Left ventricle myocardium superior (tissue), 1 donor: ENCODE data around the gene PIPOX. TPM values are rescaled to one million over a fixed set of nuclear protein-coding genes. Genes with fewer than 3 reads are reported as not detected.
A peak's percentile ranks its signal among the peaks of the same experiment; 100 is the strongest.

Source experiments
- ATAC-seq: fragments of 200-7000 bp; cut with Tn5 transposase; one replicate; pipeline ENCODE4 v1.9.1; 2020; ENCODE audit warnings: mild to moderate bottlenecking, moderate library complexity
- DNase-seq: peaks from one replicate; pipeline ENCODE4 v3.0.0-alpha.2; 2020
- intact Hi-C: fragments of 100-400 bp; cut with micrococcal nuclease; formaldehyde crosslinking; loops from one replicate; pipeline ENCODE4 v1.11.0; 2022
- long read RNA-seq: library from polyadenylated mRNA; unstranded; transcript quantifications from one replicate; pipeline ENCODE4 v2.0.0, GENCODE V29; 2021
- total RNA-seq: library from RNA; stranded (reverse); fragmentation: NEBNext Ultra II Directional; extraction: Animal tissue kit (Norgen Biotek cat#: 25700); gene quantifications from one replicate; pipeline ENCODE4 v1.2.1, GENCODE V29; 2021
- donor health status: DM: no; HTN: yes; CAD: no; lungs with severe emphysema.

The PIPOX gene, protein sequence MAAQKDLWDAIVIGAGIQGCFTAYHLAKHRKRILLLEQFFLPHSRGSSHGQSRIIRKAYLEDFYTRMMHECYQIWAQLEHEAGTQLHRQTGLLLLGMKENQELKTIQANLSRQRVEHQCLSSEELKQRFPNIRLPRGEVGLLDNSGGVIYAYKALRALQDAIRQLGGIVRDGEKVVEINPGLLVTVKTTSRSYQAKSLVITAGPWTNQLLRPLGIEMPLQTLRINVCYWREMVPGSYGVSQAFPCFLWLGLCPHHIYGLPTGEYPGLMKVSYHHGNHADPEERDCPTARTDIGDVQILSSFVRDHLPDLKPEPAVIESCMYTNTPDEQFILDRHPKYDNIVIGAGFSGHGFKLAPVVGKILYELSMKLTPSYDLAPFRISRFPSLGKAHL
- total RNA-seq = 0.59 TPM
- long read RNA-seq = 0 reads

GRCh38 chr17:29042679-29043538, at the start of gene PIPOX:
Gene PIPOX (plus strand): TSS chr17:29043141. CDS start chr17:29043226, 85 bp downstream.
- intact Hi-C loops = no loop called here
- DNase-seq = no peak

GRCh38 chr17:28993645-28994426, 49.1 kb upstream of the PIPOX start:
- intact Hi-C loops = no loop called here
- DNase-seq (no peak), ATAC-seq (no peak)

More at GRCh38 chr17:29042679-29043538, at the start of gene PIPOX:
- ATAC-seq = peak; percentile 76

GRCh38 chr17:28996554-28997096, 46.3 kb upstream of the PIPOX start:
- DNase-seq (no peak), ATAC-seq (no peak)
- intact Hi-C loops = no loop called here

DNA sequence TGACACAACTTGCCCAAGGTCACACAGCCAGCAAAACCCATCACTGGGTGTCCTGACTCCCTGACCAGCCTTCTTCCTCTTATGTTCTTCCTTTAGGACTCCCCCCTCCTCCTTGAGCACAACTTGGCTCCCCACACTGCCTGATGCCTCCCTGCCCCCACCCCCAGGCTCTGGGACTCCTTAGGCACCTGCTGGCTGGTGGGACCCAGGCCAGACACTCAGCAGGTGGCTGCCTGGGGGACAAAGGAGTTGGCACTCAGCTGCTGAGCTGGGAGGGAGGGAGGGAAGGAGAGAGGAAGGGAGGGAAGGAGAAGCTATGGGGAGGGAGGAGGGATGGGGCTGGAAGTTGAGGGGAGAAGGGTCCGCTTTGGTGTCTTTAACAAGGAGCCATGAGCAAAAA, 45.1 kb upstream of the PIPOX start:
- ATAC-seq = no peak
- no peak for DNase-seq
- intact Hi-C loops = no loop called here

DNA sequence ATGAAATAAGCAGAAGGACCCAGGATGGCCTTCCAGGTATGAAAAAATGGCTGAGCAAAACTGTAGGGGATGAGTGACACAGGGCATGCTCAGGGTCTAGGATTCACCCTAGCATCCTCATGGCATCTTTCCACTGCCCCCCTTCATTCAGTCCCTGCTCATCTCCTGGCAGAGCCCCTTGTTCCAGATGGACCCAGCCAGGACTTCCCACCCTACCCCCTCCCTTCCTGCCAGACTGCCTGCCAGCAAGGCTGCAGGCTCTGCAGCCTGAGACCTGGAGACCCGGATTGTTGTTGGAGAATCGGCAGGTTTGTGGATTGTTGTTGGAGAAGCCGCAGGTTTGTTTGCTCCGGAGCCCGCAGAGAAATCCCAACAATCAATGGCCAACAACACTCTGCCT, 43.7 kb upstream of the PIPOX start:
- ATAC-seq (no peak), DNase-seq (no peak)
- intact Hi-C loops = no loop called here

- no peak for DNase-seq
- ATAC-seq = no peak
Observed at GRCh38 chr17:29000973-29001372, 42.0 kb upstream of the PIPOX start.

DNA sequence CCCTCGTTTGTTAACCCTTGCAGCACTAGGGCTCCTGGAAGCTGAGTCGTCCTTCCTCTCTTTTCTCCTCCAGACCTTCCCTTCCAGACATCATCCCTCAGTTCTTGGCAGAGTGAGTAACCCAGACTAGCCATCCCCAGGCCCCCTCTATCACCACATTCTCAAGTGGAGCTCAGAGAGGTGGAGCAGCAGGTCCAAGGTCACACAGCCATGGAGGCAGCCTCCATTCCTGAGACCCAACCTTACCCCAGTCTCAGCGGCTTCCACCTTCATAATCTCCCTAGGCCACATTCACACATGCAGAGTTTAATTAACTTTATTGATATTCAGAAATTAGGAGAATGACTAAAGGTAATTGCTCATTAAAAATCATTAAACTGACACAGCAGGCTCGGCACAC, 40.1 kb upstream of the PIPOX start:
- intact Hi-C loops = no loop called here
- no peak for DNase-seq
- ATAC-seq = no peak

More at GRCh38 chr17:29000973-29001372, 42.0 kb upstream of the PIPOX start:
- intact Hi-C loops = no loop called here

DNA sequence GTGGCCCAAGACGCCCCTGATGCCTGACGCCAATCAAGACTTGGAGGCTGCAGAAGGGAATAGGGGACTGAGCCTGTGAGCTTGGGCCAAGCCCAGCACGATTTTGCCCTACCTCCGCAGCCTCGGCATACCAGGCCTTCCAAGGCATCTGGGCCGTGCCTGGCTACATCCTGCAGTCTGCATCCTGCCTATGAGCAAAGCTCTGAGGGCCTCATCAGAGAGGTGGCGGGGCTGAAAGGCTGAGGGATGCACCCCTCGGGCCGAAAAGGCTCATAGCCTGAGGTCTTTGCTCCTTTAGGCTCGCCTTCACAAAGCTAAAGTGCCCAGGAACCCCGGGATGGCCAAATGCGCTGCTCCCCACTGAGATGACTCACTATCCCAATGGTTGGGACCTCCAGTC, 39.7 kb upstream of the PIPOX start:
- ATAC-seq = no peak
- no peak for DNase-seq
- intact Hi-C loops = no loop called here

DNA sequence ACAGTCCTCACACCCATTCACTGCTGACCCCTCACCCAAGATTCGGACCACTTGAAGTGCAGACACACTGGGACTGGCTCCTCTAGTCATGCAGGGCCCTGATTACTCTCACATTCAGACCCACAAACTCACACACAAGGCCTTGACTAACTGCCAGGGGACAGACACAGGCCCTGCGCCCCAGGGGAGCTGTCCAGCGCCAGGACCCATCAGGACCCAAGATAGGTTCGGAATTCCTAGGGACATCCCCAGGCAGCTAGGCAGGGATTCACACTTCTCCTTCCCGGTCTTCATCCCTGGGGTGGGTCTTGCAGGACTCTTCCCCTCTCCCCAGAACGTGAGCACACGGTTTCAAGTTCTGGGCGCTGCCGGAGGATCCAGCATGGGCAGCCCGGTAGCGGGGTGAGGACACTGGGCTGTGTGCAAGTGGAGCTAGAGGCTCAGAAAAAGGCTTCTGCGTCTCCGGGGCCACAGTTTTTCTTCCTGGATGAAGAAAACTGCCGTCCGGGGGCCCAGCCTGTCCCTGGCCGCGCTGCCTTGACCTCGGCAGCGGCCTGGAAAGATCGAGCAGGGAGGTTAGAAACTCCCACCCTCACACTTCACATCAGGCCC, 38.8 kb upstream of the PIPOX start:
- DNase-seq = peak; percentile 45
- ATAC-seq = peak; percentile 23
- intact Hi-C loops = no loop called here

DNA sequence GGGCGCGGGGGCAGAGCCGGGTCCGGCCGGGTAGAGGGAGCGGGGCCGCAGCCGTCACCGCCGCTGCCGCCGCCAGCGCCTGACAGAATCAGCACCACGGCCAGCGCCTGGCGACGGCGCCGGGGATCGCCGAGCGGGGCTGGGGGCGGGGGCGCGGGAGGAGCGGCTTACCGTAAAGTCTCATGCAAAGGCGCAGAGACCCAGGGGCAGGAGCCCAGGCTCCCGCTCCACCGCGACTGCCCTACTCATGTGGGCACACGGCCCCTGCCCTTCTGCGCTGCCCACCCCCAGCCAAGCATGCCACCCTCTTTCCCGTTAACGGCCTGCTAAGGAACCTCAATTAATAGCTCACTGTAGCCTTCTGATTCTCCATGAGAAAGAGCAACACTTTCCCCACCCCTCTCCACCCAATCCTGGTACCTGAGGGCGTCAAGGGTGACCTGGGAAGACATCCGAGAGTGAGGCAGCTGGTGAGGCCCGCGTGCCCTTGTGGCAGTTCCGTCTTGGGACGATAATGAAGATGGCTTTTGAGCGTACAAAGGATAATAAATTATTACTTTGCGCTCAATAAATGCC, 36.9 kb upstream of the PIPOX start, which contains the start of gene SEZ6:
Gene SEZ6, minus strand, starts transcription at position 98 of the 576 bp plus-strand sequence. CDS start 164 bp downstream, outside the sequence.
- intact Hi-C loops = no loop called here
- peak; percentile 95 for ATAC-seq
- peak; percentile 87 for DNase-seq

- DNase-seq (no peak), ATAC-seq (no peak)
- intact Hi-C loops = no loop called here
Observed at GRCh38 chr17:29007456-29007855, 35.5 kb upstream of the PIPOX start.

GRCh38 chr17:29007860-29008455, 35.0 kb upstream of the PIPOX start:
- no peak for ATAC-seq
- intact Hi-C loops = no loop called here
- no peak for DNase-seq

GRCh38 chr17:29008591-29008990, 34.4 kb upstream of the PIPOX start:
- DNase-seq (no peak), ATAC-seq (no peak)
- intact Hi-C loops = no loop called here

DNA sequence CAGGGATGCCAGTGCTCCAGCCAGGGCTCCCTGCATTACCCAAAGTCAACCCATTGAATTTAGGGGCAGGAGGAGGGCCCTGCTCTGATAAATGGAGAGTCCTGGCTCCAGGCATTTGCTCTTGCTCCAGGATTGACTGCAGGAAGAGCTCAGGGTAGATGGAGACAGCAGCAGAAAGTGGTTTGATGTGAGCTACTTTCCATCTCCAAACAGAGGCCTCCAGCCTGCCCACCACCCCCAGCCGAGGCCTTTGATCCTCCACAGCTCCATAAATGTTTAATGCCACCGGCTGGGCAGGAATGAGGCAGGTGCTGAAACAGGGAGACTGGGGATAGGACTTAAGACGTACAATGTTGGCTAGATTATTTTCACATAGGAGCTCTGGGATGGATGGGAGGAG, 32.8 kb upstream of the PIPOX start:
- no peak for ATAC-seq
- no peak for DNase-seq
- intact Hi-C loops = no loop called here

DNA sequence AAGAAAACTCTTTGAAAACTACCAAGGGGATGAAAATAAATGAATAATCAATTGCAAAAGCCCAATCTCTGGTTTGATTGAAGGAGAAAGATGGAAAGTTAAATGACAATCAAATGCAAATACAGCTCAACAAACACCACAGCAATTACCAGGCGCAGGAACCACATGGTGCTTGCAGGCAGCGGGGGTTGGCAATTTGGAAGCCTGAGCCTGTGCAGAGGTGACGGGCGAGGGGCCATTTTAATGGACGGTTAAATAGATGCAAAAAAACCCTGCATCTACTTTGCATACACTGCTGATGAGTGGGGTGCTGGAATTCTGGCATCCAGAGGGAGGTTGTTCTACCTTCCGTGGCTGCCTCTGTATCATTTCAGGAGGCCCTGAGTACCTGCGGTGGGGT, 32.4 kb upstream of the PIPOX start:
- no peak for DNase-seq
- intact Hi-C loops = no loop called here
- no peak for ATAC-seq

- intact Hi-C loops = no loop called here
- DNase-seq = no peak
- ATAC-seq = no peak
Observed at GRCh38 chr17:29012535-29012934, 30.4 kb upstream of the PIPOX start.

- intact Hi-C loops = no loop called here
- DNase-seq (no peak), ATAC-seq (no peak)
Observed at GRCh38 chr17:29014716-29015115, 28.2 kb upstream of the PIPOX start.
